ENCODE data around the gene DNAH17. TPM values are rescaled to one million over a fixed set of nuclear protein-coding genes. Genes with fewer than 3 reads are reported as not detected.

DNAH17 gene
- total RNA-seq, 1 donor from 2014 or later, result 1.3 TPM

- Mint-ChIP-seq H3K4me1 (ENCODE audit: low read depth, unreplicated experiment) (no peaks in the 10 kb centered on the region), H3K27me3 (ENCODE audit: unreplicated experiment) (no peaks in the 10 kb centered on the region), H3K36me3 (ENCODE audit: unreplicated experiment) (peaks cover 10% of the 10 kb centered on the region), H3K9me3 (ENCODE audit: unreplicated experiment) (peaks cover 6% of the 10 kb centered on the region), H3K4me3 (ENCODE audit: unreplicated experiment) (no peak overlapping the region), H3K27ac (ENCODE audit: unreplicated experiment) (no peak overlapping the region)
- no peak for TF ChIP-seq CTCF (IDR thresholded peaks at IDR 0.05; ENCODE audit: partially characterized antibody, unreplicated experiment)
- no peak for DNase-seq
These were observed 30.2 kb downstream of the DNAH17 start for GRCh38 chr17:78547035-78547434.

- Mint-ChIP-seq H3K4me3 (ENCODE audit: unreplicated experiment) (no peak overlapping the region), H3K9me3 (ENCODE audit: unreplicated experiment) (peaks cover 6% of the 10 kb centered on the region), H3K27me3 (ENCODE audit: unreplicated experiment) (no peaks in the 10 kb centered on the region), H3K27ac (ENCODE audit: unreplicated experiment) (no peak overlapping the region), H3K4me1 (ENCODE audit: low read depth, unreplicated experiment) (no peaks in the 10 kb centered on the region), H3K36me3 (ENCODE audit: unreplicated experiment) (peaks cover 10% of the 10 kb centered on the region)
- TF ChIP-seq CTCF (IDR thresholded peaks at IDR 0.05; ENCODE audit: partially characterized antibody, unreplicated experiment), result no peak
- no peak for DNase-seq
These were observed 30.7 kb downstream of the DNAH17 start for GRCh38 chr17:78546476-78546875.

- no peak for TF ChIP-seq CTCF (IDR thresholded peaks at IDR 0.05; ENCODE audit: partially characterized antibody, unreplicated experiment)
- Mint-ChIP-seq H3K36me3 (ENCODE audit: unreplicated experiment) (peaks cover 5% of the 10 kb centered on the region), H3K4me3 (ENCODE audit: unreplicated experiment) (no peak overlapping the region), H3K27ac (ENCODE audit: unreplicated experiment) (no peak overlapping the region), H3K27me3 (ENCODE audit: unreplicated experiment) (no peaks in the 10 kb centered on the region), H3K4me1 (ENCODE audit: low read depth, unreplicated experiment) (no peaks in the 10 kb centered on the region), H3K9me3 (ENCODE audit: unreplicated experiment) (peaks cover 4% of the 10 kb centered on the region)
- no peak for DNase-seq
These were observed 32.1 kb downstream of the DNAH17 start for GRCh38 chr17:78544881-78545755.

GRCh38 chr17:78541488-78542206, 35.5 kb downstream of the DNAH17 start:
- H3K27ac Mint-ChIP-seq (ENCODE audit: unreplicated experiment), result no peak overlapping the region

More at GRCh38 chr17:78541488-78542206, 35.5 kb downstream of the DNAH17 start:
- H3K27me3 Mint-ChIP-seq (ENCODE audit: unreplicated experiment), result no peaks in the 10 kb centered on the region
- no peak for TF ChIP-seq CTCF (IDR thresholded peaks at IDR 0.05; ENCODE audit: partially characterized antibody, unreplicated experiment)
- H3K36me3 Mint-ChIP-seq (ENCODE audit: unreplicated experiment), result no peaks in the 10 kb centered on the region
- H3K4me1 Mint-ChIP-seq (ENCODE audit: low read depth, unreplicated experiment), result no peaks in the 10 kb centered on the region
- DNase-seq, result no peak
- H3K9me3 Mint-ChIP-seq (ENCODE audit: unreplicated experiment), result no peaks in the 10 kb centered on the region
- H3K4me3 Mint-ChIP-seq (ENCODE audit: unreplicated experiment), result no peak overlapping the region
